ENCODE measurements around the gene ELK4.

The ELK4 gene

GRCh38 chr1:205670611-205671430 lies 39.0 kb upstream of the ELK4 start:
- TF ChIP-seq TEAD4 (IDR thresholded peaks at IDR 0.05) = no peak
- TF ChIP-seq ZBTB7A (IDR thresholded peaks at IDR 0.05; ENCODE audit: low read depth) = no peak
- no peak for TF ChIP-seq TCF12 (IDR thresholded peaks at IDR 0.05; ENCODE audit: low read depth)
- no peak for TF ChIP-seq RAD21 (IDR thresholded peaks at IDR 0.05; ENCODE audit: low read depth)
- TF ChIP-seq MAX (IDR thresholded peaks at IDR 0.05) = no peak
- TF ChIP-seq REST (IDR thresholded peaks at IDR 0.05; ENCODE audit: low read depth) = no peak
- TF ChIP-seq NFIC (IDR thresholded peaks at IDR 0.05) = no peak
- no peak for TF ChIP-seq TAF1 (IDR thresholded peaks at IDR 0.05; ENCODE audit: low read depth)
- TF ChIP-seq USF1 (IDR thresholded peaks at IDR 0.05) = no peak
- no peak for TF ChIP-seq YY1 (IDR thresholded peaks at IDR 0.05; ENCODE audit: low read depth)
- no peak for TF ChIP-seq CREB1 (IDR thresholded peaks at IDR 0.05; ENCODE audit: low read depth)
- no peak for TF ChIP-seq EP300 (IDR thresholded peaks at IDR 0.05; ENCODE audit: borderline replicate concordance)
- no peak for TF ChIP-seq CEBPB (IDR thresholded peaks at IDR 0.05)
- TF ChIP-seq EGR1 (IDR thresholded peaks at IDR 0.05) = no peak
- TF ChIP-seq FOXM1 (IDR thresholded peaks at IDR 0.05; ENCODE audit: borderline replicate concordance, low read depth) = no peak

GRCh38 chr1:205670150-205670446 lies 38.3 kb upstream of the ELK4 start:
- TF ChIP-seq ZBTB7A (IDR thresholded peaks at IDR 0.05; ENCODE audit: low read depth) = no peak

GRCh38 chr1:205669341-205670149 lies 37.7 kb upstream of the ELK4 start:
- TF ChIP-seq CREB1 (IDR thresholded peaks at IDR 0.05; ENCODE audit: low read depth) (no peak), FOXM1 (IDR thresholded peaks at IDR 0.05; ENCODE audit: borderline replicate concordance, low read depth) (no peak), REST (IDR thresholded peaks at IDR 0.05; ENCODE audit: low read depth) (no peak), EP300 (IDR thresholded peaks at IDR 0.05; ENCODE audit: borderline replicate concordance) (no peak), TEAD4 (IDR thresholded peaks at IDR 0.05) (no peak), USF1 (IDR thresholded peaks at IDR 0.05) (no peak), TCF12 (IDR thresholded peaks at IDR 0.05; ENCODE audit: low read depth) (no peak), CEBPB (IDR thresholded peaks at IDR 0.05) (no peak)

- no peak for TF ChIP-seq EGR1 (IDR thresholded peaks at IDR 0.05)
- no peak for TF ChIP-seq REST (IDR thresholded peaks at IDR 0.05; ENCODE audit: low read depth)
- TF ChIP-seq CEBPB (IDR thresholded peaks at IDR 0.05) = no peak
- TF ChIP-seq YY1 (IDR thresholded peaks at IDR 0.05; ENCODE audit: low read depth) = no peak
- no peak for TF ChIP-seq TEAD4 (IDR thresholded peaks at IDR 0.05)
- no peak for TF ChIP-seq FOXM1 (IDR thresholded peaks at IDR 0.05; ENCODE audit: borderline replicate concordance, low read depth)
- no peak for TF ChIP-seq CREB1 (IDR thresholded peaks at IDR 0.05; ENCODE audit: low read depth)
- TF ChIP-seq TCF12 (IDR thresholded peaks at IDR 0.05; ENCODE audit: low read depth) = no peak
- TF ChIP-seq EP300 (IDR thresholded peaks at IDR 0.05; ENCODE audit: borderline replicate concordance) = no peak
- no peak for TF ChIP-seq TAF1 (IDR thresholded peaks at IDR 0.05; ENCODE audit: low read depth)
Measured at GRCh38 chr1:205668951-205669340, 37.1 kb upstream of the ELK4 start.

Data from Ishikawa (cell line).